Activated CD4-positive, alpha-beta T cell treated with anti-CD3 and anti-CD28 coated beads, Interleukin-2, amount 50 U/mL, for 4 hours (primary cell): ENCODE results near the gene SRP9.
"Not testable (repeated sequence)": the region's sequence is repeated elsewhere in the genome, so short reads cannot be mapped to it uniquely, and the experiment has no call there.

Source experiments
- DNase-seq, 2 experiments: peaks; one replicate each; pipeline ENCODE4 v3.0.0-alpha.2; 2020

SRP9 gene

DNA sequence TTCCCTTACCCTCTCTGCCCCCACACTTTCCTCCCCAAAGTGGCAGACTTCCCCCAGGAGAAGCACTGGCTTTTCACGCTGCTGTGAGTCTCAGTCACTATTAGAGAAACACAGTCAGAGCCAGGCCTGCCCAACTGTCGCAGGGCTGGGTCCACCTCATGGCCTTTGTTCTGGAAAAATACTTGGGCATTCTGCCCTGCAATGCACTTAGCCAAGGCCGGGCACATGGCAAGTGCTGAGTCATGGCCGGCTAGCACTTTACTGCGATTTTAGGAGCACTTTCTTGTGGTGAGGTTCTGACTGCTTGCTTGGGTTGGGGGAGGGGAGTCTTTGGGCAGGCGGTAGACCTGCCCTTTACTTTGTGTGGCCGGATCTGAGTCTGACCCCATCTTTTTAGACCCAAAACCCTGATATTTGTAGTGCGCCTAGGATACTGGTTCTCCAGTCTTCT is 40.0 kb downstream of the SRP9 start:
- no peak for DNase-seq

DNA sequence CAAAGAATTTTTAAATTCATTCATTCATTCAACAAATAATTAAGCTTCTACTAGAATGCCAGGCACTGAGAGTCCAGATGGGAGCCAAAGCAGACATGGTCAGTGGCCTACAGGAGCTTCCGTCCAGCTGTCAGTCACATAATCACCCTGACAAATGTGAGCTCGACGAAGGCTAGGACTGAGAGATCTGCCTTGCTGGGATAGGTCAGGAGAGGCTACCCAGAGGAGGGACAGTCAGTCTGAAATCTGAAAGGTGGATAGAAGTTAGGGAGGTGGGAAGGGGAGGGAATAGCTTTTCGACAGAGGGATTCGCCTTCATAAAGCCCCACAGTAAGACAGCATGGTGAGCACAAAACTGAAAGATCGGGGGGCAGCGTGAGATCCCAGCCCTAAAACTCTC is 40.6 kb downstream of the SRP9 start:
- DNase-seq, result no peak

DNA sequence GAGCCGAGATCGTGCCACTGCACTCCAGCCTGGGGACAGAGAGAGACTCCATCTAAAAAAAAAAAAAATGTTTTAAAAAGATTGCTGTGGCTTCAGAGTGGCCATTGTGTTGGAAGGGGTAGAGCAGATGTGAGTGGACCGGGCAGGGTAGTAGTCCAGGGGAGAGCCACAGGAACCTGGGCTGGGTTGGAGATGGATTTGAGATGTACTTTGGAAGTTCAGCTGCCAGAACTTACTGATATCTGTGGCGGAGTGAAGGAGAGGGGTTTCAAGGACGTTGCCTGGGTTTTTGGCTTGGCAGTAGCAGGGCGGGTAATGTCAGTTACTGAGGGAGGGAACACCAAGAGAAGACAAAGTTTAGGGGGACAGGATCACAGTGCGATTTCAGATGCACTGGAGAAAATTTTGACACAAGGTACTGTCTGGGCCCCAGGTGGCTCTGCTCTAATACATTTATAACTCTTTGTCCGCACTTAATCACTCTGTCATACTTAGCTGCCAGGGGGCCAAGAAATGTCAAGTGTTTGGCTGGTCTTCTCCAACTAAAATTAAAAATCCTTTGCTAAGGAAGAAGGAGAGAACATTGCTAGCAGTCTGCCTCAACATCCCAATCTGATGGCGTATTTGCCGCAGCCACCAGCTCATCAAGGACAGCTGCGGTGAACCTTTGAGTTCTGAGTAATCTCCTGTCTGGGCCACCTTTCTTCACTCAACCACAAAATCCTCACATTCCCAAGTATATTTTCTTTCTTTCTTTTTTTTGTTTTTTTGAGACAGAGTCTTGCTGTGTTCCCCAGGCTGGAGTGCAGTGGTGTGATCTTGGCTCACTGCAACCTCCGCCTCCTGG is 41.9 kb downstream of the SRP9 start:
- DNase-seq, result no peak

DNA sequence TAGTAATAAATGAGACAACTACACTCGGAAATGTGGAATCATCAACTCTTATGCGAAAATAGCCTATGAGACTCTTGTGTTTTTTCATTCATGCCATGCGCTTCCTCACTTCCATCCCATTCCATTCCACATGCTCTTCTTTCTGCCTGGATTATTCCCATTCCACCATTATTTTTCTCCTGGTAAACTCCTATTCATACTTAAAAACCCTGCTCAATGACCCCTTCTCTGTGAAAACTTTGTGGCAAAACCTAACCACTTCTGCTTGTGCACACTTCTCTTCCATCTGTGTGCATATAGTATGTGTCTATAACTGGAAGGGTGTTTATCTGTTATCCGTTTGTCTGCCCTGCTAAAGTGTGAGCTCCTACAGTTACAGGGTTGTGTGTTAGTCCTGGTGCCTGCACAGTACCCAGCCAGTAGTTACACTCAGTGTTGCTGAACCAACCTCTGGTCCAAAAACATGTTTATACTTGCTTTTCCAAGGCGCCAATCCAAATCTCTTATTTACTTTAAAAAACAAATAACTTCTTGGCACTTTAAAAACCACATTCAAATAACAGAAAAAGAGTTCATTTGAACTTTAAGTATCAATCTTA is 43.0 kb downstream of the SRP9 start:
- DNase-seq, result no peak

DNA sequence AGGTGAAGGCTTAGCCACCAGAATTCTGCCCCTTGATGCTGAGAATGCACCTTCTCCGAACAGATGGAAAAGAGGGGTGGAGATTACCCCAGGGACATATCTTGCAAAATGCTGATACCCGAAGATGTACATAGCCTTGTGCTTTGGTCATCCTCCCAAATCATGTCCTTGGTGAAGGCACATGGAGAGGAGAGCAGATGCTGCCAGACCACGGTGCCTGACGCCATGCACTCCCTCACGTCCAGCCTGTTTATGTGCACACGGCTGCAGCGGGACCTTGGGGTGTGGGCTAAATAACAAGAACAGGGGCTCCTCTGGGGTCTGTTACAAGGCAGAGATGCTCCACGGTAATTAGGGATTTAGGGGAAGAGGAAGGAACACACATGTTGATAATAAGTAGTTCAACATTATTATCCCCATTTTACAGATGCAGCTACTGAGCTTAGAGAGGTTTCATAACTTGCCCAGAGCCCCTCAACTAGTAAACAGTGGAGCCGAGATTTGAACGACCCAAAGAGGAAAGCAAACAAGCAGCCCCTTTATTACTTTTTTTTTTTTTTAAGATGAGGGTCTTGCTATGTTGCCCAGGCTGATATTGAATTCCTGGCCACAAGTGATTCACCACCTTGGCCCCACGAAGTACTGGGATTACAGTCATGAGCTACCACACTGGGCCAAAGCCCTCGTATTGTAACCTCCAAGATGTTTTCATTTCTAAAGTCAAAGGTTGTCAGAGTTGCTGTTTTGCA is 45.2 kb downstream of the SRP9 start:
- no peak for DNase-seq

DNA sequence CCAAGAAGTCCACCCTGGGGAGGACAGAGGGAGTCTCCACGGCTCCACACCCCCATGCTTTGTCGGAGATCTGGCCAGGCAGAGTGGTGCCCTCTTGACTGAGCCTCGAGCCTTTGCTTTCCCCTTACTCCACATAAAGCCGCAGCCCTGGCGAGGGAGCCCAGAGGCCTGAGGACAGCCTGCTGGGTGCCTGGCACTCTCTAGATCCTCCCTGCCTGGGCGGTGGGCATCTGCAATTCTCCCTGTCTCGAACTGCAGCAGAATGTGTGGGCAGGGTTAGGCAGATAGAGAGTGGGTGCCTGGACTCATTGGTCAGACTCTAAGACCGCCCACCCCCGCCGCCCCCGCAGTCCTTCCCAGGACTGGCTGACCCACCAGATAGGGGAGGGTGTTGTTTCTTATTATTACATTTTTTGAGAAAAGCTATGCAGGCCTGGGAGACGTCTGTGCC is 46.2 kb downstream of the SRP9 start:
- no peak for DNase-seq

DNA sequence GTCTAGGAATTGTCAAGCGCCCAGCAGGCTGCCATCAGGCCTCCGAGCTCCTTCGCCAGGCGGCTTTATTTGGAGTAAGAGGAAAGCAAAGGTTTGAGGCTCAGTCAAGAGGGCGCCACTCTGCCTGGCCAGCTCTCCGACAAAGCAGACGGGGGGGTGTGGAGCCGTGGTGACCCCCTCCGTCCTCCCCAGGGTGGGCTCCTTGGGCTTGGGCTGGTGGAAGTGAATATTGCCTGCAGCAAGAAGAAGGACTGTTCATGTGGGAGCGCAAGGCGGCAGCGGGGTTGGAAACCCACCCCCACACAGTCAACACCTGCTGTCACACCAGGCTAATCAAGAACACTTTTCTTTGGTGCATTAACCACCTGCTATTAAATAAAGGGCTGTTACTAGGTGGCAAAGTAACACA is 46.9 kb downstream of the SRP9 start:
- no peak for DNase-seq

DNA sequence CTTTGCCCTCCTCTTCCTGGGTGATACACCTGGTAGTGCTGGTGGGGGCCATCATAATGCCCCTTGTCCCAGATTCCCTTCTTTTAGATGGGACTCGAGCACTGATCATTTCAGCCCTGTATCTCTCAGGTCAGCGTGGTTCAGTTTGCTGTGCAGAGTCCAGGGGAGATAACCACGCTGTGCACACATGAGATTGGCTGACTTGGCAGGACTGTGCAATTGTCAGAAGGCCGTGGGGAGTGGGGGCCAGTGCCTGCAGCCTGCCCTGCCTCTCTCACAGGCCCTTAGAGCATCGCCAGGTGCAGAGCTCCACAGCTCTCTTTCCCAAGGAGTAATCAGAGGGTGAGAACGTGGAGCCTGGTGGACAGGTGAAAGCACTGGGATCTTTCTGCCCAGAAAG is 47.5 kb downstream of the SRP9 start:
- DNase-seq, result no peak

DNA sequence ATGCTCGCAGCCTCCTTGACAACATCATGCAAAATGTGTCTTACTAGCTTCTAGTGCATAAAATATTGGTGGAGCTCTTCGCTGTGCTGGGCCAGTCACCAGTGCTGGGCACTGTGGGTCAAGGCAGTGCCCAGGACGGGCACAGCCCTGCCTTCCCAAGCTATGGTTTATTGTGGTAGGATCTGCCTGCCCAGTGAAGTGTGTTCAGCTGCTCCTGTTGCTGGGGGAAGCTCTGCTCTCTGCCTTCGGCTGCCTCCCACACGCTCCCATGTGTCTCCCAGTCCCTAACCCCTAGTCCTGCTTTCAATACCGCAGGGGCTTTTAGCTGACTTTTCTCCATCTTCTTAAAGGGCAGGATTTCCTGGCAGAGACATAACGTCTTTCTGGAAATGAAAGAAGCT is 48.0 kb downstream of the SRP9 start:
- DNase-seq, result no peak

DNA sequence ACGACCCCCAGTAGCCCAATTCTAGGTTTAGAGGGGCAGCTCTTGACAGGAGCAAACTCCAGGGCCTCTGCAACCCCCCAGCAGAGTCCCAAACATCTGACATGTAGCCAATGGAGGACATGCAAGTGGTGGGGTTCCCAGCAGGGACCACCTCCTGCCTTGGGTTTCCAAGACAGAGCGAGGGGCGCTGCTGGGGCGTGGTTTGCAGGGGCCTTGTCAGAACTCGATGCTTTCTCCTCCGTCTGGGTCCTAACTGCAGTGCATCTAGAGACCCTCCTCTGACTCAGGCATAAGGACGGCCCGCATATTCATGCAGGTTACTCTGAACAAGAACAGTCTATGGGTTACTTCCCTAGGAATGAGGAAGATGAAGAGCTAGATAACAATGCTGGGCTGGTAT is 49.5 kb downstream of the SRP9 start:
- no peak for DNase-seq

DNA sequence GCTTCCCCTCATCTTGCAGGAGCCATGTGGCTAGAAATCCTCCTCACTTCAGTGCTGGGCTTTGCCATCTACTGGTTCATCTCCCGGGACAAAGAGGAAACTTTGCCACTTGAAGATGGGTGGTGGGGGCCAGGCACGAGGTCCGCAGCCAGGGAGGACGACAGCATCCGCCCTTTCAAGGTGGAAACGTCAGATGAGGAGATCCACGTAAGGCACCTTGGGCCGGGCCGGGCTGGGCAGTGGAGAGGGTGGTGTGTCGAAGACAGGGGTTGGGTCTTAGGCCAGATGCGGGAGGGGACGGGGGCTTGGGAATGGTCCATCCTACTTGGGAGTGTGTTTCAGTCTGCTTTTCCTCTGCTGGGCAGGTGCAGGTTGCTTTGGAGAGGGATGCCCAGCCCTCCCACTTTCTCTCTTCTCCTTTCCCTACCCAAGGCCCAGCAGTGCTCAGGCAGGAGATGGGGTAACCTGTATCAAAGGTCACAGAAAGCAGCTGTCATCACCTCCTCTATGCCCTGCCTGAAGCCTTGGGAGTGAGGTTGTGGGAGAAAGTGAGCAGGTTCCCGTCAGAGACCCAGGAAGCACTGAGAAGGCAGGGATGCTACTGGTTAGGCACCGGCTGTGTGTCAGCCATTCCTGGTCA is 51.2 kb downstream of the SRP9 start:
- DNase-seq, result no peak

DNA sequence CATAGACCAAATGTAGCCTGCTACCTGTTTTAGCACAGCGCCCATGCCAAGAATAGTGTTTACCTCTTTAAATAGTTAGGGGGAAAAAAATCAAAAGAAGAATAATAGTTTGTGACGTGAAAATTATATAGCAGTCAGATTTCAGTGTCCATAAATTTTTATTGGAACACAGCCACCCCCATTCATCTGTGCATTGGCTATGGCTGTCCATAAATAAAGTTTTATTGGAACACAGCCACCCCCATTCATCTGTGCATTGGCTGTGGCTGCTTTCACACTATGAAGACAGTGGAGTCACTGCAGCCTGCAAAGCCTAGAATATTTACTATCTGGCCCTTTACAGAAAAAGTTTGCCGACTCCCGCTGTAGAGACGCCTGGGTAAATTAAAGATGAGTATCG is 53.2 kb downstream of the SRP9 start:
- no peak for DNase-seq

DNA sequence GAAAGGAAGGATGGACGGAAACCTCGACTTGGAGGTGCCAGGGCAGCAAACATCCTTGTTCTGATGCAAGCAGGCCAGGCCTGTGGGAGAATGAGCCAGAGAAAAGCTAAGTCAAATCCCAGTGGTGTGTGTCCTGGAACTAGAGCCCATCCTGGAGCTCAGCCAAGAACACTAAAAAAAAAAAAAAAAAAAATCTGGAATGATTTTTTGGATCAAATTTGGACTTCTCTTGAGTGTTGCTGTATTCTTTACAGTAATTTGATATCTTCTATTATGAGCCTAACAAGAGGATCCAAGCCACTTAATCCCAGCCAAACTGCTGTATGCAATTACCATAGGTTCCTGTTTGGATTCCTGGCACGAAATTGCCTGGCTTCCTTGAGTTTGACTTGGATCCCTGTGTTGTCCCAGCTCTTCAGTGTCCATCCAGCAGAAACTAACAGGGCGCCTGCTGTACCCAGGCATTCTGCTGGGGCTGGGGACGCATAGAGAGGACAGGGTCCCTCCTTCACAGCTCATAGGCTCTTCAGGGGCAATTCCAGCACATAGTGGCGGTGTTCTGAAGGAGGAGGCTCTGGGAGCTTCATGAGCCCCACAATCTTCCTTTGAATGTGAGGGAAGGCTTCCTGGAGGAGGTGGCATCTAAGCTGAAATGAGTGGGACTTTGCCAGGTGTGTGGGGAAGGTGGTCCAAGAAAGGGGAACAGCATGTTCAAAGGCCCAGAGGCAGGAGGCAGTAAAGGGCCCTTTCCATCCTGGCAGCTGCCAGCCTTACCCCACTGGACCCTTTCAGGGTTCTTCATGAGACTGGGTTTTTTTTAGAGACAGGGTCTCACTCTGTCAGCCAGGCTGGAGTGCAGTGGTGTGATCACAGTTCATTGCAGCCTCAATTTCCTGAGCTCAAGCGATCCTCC is 57.0 kb downstream of the SRP9 start:
- no peak for DNase-seq

DNA sequence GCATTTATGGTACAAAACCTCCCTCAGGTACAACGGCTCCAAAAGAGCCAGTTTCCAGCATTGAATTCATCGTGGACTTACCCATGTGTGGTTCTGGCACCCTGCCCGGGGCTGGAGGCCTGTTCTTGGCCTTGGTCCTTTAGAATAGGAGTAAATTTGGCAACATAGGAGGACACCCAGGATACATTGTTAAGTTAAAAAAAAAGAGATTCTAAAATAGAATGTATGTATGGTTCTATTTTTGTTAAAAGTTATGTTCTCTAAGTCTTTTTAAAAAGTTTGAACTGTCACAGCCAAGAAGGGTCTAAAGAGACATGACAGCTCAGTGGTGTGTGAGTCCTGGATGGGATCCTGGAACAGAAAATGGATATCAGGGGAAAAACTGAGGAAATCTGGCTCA is 58.2 kb downstream of the SRP9 start:
- DNase-seq, result no peak

DNA sequence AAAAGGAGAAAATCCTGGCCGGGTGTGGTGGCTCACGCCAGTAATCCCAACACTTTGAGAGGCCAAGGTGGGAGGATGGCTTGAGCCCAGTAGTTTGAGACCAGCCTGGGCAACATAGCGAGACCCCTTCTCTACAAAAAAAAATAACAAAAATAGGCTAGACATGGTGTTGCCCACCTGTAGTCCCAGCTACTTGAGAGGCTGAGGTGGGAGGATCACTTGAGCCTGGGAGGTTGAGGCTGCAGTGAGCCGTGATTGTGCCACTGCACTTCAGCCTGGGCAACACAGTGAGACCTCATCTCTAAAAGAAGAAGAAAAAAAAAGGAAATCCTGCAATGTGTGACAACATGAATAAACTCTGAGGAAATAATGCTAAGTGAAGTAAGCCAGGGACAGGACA is 58.7 kb downstream of the SRP9 start:
- DNase-seq, result not testable (repeated sequence)

DNA sequence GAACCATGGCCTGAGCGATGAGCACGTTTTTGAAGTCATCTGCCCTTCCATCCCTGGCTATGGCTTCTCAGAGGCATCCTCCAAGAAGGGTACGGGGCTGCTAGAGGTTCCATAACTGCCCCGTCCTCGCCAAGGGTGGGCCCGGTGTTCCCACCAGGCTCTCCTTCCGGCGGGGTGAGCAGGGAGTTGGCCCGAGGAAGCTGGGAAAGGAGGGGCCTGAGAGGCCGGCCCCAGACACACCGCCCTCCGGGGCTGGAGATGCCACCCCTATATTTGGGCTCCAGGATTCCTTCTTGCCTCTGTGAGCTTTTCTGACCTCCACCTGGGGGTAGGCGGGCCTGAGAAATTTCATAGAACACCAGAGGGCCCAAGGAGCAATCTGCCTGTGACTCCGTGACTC is 61.2 kb downstream of the SRP9 start:
- no peak for DNase-seq
